ENCODE results near the gene ANXA8L1. TPM values are rescaled to one million over a fixed set of nuclear protein-coding genes. Genes with fewer than 3 reads are reported as not detected.
A peak's percentile ranks its signal among the peaks of the same experiment; 100 is the strongest.
"Not testable (repeated sequence)": the region's sequence is repeated elsewhere in the genome, so short reads cannot be mapped to it uniquely, and the experiment has no call there.

Gene ANXA8L1
- polyA plus RNA-seq, 1 of the 3 experiments (the other 2 are of a cell fraction), result 0.16 TPM

DNA sequence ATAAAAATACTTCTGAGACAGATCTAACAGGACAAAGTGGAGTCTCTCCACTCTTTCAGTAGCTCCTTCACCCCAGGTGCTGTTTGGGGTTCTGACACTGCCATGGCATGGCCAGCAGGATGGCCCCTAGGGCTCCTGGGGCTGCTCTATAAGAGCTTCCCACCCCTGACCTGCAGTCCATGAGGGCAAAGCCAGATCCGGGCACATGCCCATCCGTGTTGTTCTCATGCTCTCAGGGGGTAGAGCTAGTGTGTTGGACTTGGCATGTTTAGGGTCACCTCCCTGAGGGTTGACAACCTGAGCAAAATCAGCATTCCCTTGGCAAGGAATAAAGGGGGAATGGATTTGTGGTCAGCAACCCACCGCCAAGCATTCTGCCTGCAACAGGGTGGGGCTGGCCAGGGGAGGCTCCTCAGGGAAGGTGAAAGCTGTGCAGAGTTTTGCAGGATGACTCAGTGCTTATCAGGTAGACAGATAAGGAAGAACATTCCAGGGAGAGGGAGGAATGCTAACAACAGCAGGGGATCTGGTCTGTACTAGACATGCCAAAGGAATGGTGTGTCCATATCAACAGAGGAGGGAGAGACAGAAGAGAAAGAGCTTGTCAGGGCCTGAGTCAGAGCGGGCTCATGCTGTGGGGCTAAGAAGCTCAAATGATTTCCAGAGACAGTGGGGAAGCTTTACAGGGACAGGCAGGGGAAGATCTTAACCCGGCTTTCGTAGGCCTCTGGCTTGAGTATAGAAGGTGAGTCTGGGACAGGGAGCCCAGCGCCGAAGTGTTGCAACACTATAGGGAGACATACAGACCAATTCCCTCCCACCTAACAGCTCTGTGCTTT, 21.1 kb downstream of the ANXA8L1 start:
- peak; percentile 49; the same call in 1 of the 2 replicates for TF ChIP-seq TCF12 (IDR thresholded peaks at IDR 0.05)
- TF ChIP-seq FOSL2 (IDR thresholded peaks at IDR 0.05; ENCODE audit: borderline replicate concordance, low read depth), result peak; percentile 32; the same call in 1 of the 2 replicates

DNA sequence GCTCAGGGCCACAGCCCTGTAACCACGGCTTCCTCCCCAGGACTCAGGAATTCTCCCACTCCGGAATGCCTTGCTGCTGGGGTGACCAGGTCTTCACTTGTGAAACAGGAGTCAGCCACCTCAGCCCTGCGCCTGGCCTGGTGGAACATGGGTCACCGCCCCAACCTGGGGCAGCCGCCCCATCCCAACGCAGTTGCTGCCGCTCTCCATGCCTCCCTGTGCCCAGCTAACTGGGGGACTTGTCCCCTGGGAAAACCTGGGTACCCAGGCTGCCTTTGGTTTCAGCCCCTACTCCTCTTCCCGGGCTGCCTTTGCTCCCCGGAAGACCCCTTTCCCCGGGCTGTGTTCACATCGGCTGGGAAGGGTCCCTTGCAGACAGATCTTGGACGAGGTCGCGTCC, 22.2 kb downstream of the ANXA8L1 start:
- peak overlapping the region in 1 of 2 experiments; percentile 59; a peak in 2 of 4 replicates for H3K27ac ChIP-seq (ENCODE audit: low read depth in 2 of 2, low read length in 1 of 2)
- 42% methylated on average over 3 of the region's 14 CpGs for WGBS (ENCODE audit: low lambda C conversion rate)

More for the DNA sequence above, 21.1 kb downstream of the ANXA8L1 start:
- H3K4me2 ChIP-seq; H3K4me1 ChIP-seq (ENCODE audit: control insufficient read depth in 1 of 2, insufficient read depth in 2 of 2, low read depth in 1 of 2, low read length in 1 of 2); H3K9me3 ChIP-seq; H2AFZ ChIP-seq (ENCODE audit: low read depth); H4K20me1 ChIP-seq (ENCODE audit: insufficient read depth); H3F3A ChIP-seq (replicated peaks; ENCODE audit: insufficient read depth); H3K36me3 ChIP-seq (replicated peaks in 1 of 2; ENCODE audit: control insufficient read depth in 1 of 2, insufficient read depth in 2 of 2, low read length in 1 of 2); H3K79me2 ChIP-seq (ENCODE audit: insufficient read depth); H3K9me2 ChIP-seq; H3K9ac ChIP-seq; H3K27me3 ChIP-seq (ENCODE audit: insufficient read depth); POLR2A ChIA-PET; H3K4me3 ChIP-seq (ENCODE audit: low read depth in 2 of 2, low read length in 1 of 2): not testable (repeated sequence)
- WGBS (ENCODE audit: low lambda C conversion rate), result 31% methylated on average over 6 of the region's 8 CpGs
- CTCF ChIA-PET, result interaction anchor here (1.0 kb wide), 1 partner anchor 168 kb away, joined by 4 read pairs; no protein-coding TSS in a partner anchor
- DNase-seq, result peak; percentile 0
- H3K27ac ChIP-seq (ENCODE audit: low read depth in 2 of 2, low read length in 1 of 2), result peak overlapping the region in 1 of 2 experiments; percentile 67; a peak in 2 of 4 replicates

DNA sequence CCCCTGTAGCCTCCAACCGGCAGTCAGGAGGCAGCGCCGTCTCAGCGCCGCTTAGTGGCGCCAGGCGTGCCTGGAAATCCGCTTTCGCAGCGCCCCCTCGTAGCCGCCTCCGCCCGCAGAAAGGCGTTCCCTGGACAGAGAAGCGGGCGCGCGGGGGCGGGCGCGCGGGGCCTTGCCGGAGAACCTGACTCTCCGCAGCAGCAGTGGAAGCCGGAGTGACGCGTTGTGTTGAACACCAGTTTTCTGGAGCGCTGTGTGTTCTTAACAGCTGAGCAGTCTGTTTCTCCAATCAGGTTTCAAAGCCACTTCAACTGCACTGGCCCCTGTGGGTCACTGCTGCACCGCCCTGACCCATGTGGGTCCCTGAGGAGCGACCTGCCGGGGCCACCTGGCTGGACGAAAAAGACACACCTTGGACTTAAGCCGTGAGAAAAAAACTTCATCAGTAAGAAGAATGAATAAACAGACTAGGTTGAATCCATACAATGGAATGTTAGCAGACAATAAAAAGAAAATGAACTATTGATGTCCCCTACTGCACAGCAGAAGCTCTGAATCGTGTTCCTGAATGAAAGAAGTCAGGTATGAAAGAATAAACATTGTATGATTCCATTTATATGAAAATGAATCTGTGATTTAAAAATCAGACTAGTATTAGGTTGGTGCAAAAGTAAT, 22.8 kb downstream of the ANXA8L1 start:
- POLR2A ChIA-PET; H4K20me1 ChIP-seq (ENCODE audit: insufficient read depth); H3F3A ChIP-seq (replicated peaks; ENCODE audit: insufficient read depth); H3K79me2 ChIP-seq (ENCODE audit: insufficient read depth); CTCF ChIA-PET; H3K36me3 ChIP-seq (replicated peaks in 1 of 2; ENCODE audit: control insufficient read depth in 1 of 2, insufficient read depth in 2 of 2, low read length in 1 of 2); H3K9me2 ChIP-seq; H3K9me3 ChIP-seq; H3K4me1 ChIP-seq (ENCODE audit: control insufficient read depth in 1 of 2, insufficient read depth in 2 of 2, low read depth in 1 of 2, low read length in 1 of 2); H3K27me3 ChIP-seq (ENCODE audit: insufficient read depth); DNase-seq: not testable (repeated sequence)
- peak overlapping the region; percentile 77; the same call in 1 of the 2 replicates for H3K9ac ChIP-seq
- peak overlapping the region in 1 of 2 experiments; percentile 62; a peak in 2 of 4 replicates for H3K27ac ChIP-seq (ENCODE audit: low read depth in 2 of 2, low read length in 1 of 2)
- peak overlapping the region; percentile 97 for H2AFZ ChIP-seq (ENCODE audit: low read depth)
- H3K4me3 ChIP-seq (ENCODE audit: low read depth in 2 of 2, low read length in 1 of 2), result peak overlapping the region; percentile 37 to 69
- H3K4me2 ChIP-seq, result peak overlapping the region; percentile 80
- WGBS (ENCODE audit: low lambda C conversion rate), result 26% methylated on average over 6 of the region's 35 CpGs

More for the DNA sequence above, 22.2 kb downstream of the ANXA8L1 start:
- H2AFZ ChIP-seq (ENCODE audit: low read depth); H3K9me3 ChIP-seq; H3K4me1 ChIP-seq (ENCODE audit: control insufficient read depth in 1 of 2, insufficient read depth in 2 of 2, low read depth in 1 of 2, low read length in 1 of 2); DNase-seq; H3K27me3 ChIP-seq (ENCODE audit: insufficient read depth); H3K9me2 ChIP-seq; H3K4me3 ChIP-seq (ENCODE audit: low read depth in 2 of 2, low read length in 1 of 2); POLR2A ChIA-PET; H3F3A ChIP-seq (replicated peaks; ENCODE audit: insufficient read depth); H3K79me2 ChIP-seq (ENCODE audit: insufficient read depth); H4K20me1 ChIP-seq (ENCODE audit: insufficient read depth); H3K36me3 ChIP-seq (replicated peaks in 1 of 2; ENCODE audit: control insufficient read depth in 1 of 2, insufficient read depth in 2 of 2, low read length in 1 of 2): not testable (repeated sequence)
- Histone ChIP-seq H3K9ac (peak overlapping the region; percentile 77), H3K4me2 (peak overlapping the region; percentile 37; the same call in 1 of the 2 replicates)
- CTCF ChIA-PET, result interaction anchor here (1.0 kb wide), 1 partner anchor 169 kb away, joined by 4 read pairs; no protein-coding TSS in a partner anchor

DNA sequence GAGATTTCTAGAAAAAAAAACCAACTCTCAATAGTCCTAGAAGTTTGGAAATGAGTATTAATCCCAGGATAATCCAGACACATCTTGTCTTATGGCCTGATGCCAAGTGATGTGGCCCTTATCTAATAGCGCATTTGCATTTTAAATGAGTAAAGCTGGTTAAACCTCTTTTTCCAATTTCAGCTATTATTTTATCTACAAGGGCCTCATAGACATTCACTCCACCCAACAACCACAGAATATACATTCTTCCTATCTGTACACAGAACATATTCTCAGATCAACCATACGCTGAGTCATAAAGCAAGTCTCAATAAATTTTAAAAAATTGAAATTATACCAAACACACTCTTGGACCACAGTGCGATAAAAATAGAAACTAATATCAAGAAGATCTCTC, 34.0 kb downstream of the ANXA8L1 start:
- CTCF ChIA-PET; H3K9ac ChIP-seq; H3K4me3 ChIP-seq (ENCODE audit: low read depth in 2 of 2, low read length in 1 of 2); H3K79me2 ChIP-seq (ENCODE audit: insufficient read depth); H4K20me1 ChIP-seq (ENCODE audit: insufficient read depth); H3K27me3 ChIP-seq (ENCODE audit: insufficient read depth); POLR2A ChIA-PET; H3K4me2 ChIP-seq; H3K36me3 ChIP-seq (replicated peaks in 1 of 2; ENCODE audit: control insufficient read depth in 1 of 2, insufficient read depth in 2 of 2, low read length in 1 of 2); H3K4me1 ChIP-seq (ENCODE audit: control insufficient read depth in 1 of 2, insufficient read depth in 2 of 2, low read depth in 1 of 2, low read length in 1 of 2); H2AFZ ChIP-seq (ENCODE audit: low read depth); H3F3A ChIP-seq (replicated peaks; ENCODE audit: insufficient read depth); DNase-seq; H3K27ac ChIP-seq (ENCODE audit: low read depth in 2 of 2, low read length in 1 of 2); H3K9me3 ChIP-seq; H3K9me2 ChIP-seq: not testable (repeated sequence)
- 95% methylated on average over 2 of the region's 3 CpGs for WGBS (ENCODE audit: low lambda C conversion rate)

DNA sequence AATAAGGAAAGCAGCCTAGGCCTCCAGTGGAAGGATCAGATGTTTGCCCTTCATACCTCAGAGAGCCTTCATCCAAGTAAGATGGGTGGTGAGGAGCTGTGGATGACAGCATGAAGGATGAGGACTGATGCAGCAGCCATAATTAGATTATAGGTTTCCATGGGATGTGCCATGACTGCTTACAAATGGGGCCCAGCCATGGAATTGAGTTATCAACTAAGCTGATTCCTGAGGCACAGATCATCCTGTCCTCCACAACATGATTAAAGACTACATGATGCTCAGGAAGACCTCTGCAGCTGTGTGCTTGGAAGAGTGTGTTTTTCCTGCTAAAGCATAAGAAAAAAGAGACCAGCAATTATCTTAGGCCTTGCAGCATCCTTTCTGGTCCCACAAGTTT, 35.5 kb downstream of the ANXA8L1 start:
- H3F3A ChIP-seq (replicated peaks; ENCODE audit: insufficient read depth); CTCF ChIA-PET: not testable (repeated sequence)

DNA sequence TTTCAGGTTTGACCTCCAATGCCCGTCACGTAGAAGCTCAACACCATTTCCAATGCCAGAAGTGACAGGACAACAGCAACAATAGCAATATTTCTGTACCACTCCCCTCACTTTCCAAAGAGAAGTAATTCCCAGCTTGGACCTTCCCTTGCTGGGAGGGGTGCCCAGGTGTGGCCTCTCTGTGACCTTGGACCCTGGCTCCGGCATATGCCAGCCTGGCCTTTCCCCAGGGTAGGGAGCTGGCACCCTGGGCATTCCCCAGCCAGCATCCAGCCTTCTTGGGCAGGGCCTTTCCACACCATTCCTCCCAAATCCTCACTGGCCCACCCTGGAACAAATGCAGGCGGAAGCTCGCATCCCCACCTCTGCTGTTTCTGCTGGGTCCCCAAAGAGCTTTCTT, 37.1 kb downstream of the ANXA8L1 start:
- H3K9me2 ChIP-seq; CTCF ChIA-PET; H3K9ac ChIP-seq; H4K20me1 ChIP-seq (ENCODE audit: insufficient read depth); H3F3A ChIP-seq (replicated peaks; ENCODE audit: insufficient read depth); H2AFZ ChIP-seq (ENCODE audit: low read depth); H3K27ac ChIP-seq (ENCODE audit: low read depth in 2 of 2, low read length in 1 of 2); H3K27me3 ChIP-seq (ENCODE audit: insufficient read depth); H3K4me2 ChIP-seq; H3K4me1 ChIP-seq (ENCODE audit: control insufficient read depth in 1 of 2, insufficient read depth in 2 of 2, low read depth in 1 of 2, low read length in 1 of 2); POLR2A ChIA-PET; H3K9me3 ChIP-seq; H3K4me3 ChIP-seq (ENCODE audit: low read depth in 2 of 2, low read length in 1 of 2); H3K36me3 ChIP-seq (replicated peaks in 1 of 2; ENCODE audit: control insufficient read depth in 1 of 2, insufficient read depth in 2 of 2, low read length in 1 of 2); DNase-seq; H3K79me2 ChIP-seq (ENCODE audit: insufficient read depth): not testable (repeated sequence)
- WGBS (ENCODE audit: low lambda C conversion rate), result no CpG with 5 or more reads among the region's 5 CpGs

More for the DNA sequence above, 35.5 kb downstream of the ANXA8L1 start:
- H3K27ac ChIP-seq (ENCODE audit: low read depth in 2 of 2, low read length in 1 of 2); POLR2A ChIA-PET; H3K9me3 ChIP-seq; H3K9me2 ChIP-seq; H2AFZ ChIP-seq (ENCODE audit: low read depth); H3K27me3 ChIP-seq (ENCODE audit: insufficient read depth); H3K4me2 ChIP-seq; H3K36me3 ChIP-seq (replicated peaks in 1 of 2; ENCODE audit: control insufficient read depth in 1 of 2, insufficient read depth in 2 of 2, low read length in 1 of 2); DNase-seq; H3K9ac ChIP-seq; H3K4me3 ChIP-seq (ENCODE audit: low read depth in 2 of 2, low read length in 1 of 2); H4K20me1 ChIP-seq (ENCODE audit: insufficient read depth); H3K79me2 ChIP-seq (ENCODE audit: insufficient read depth); H3K4me1 ChIP-seq (ENCODE audit: control insufficient read depth in 1 of 2, insufficient read depth in 2 of 2, low read depth in 1 of 2, low read length in 1 of 2): not testable (repeated sequence)
